Measurements from ENCODE around the gene AKT1.

GRCh38 chr14:104784846-104785707 is 10.5 kb downstream of the AKT1 start:
- TF ChIP-seq POLR2A (IDR thresholded peaks at IDR 0.05) (no peak), CTCF (IDR thresholded peaks at IDR 0.05) (no peak)
